Caco-2 (cell line): ENCODE data around the gene MORC2. TPM values are rescaled to one million over a fixed set of nuclear protein-coding genes. Genes with fewer than 3 reads are reported as not detected.

Source experiments
- BruUV-seq: library from RNA; stranded (reverse); fragments of 400-500 nt; replicated peaks from 2 replicates; lab custom pipeline; 2021; lab: Mats Ljungman, UMichigan
- CTCF ChIA-PET: fragments of 300-600 bp; sonication (Branson Sonifier 250); formaldehyde crosslinking; loops from one replicate; lab custom pipeline; 2022; ENCODE audit warnings: antibody characterized with exemption; lab: Charles Lee
- POLR2A ChIA-PET: fragments of 300-600 bp; sonication (Branson Sonifier 250); formaldehyde crosslinking; loops from one replicate; lab custom pipeline; 2022; ENCODE audit warnings: antibody characterized with exemption; lab: Charles Lee
- DNase-seq, 2 experiments: peaks; one replicate each; pipeline versions ENCODE4 v3.0.0 to v3.0.0-alpha.2; 2020 to 2022
- H3K27me3 ChIP-seq: replicated peaks from 2 replicates; pipeline ENCODE4 v1.6.0; 2011; ENCODE audit warnings: low read length; ENCODE audit not compliant: control insufficient read depth, insufficient read depth
- H3K36me3 ChIP-seq: 2 replicates; pipeline ENCODE4 v1.5.1; 2011; ENCODE audit warnings: low read length; ENCODE audit not compliant: control insufficient read depth, insufficient read depth
- H3K4me1 ChIP-seq: fragments of 250-450 bp; sonication (Bioruptor Pico); 2 replicates; pipeline ENCODE4 v1.5.1; 2020; ENCODE audit warnings: mild to moderate bottlenecking
- H3K4me3 ChIP-seq: 2 replicates; pipeline ENCODE4 v1.5.1; 2011; ENCODE audit warnings: low read depth, mild to moderate bottlenecking, control low read depth, low read length
- H3K9me3 ChIP-seq: fragments of 250-450 bp; sonication (Bioruptor Pico); 2 replicates; pipeline ENCODE4 v1.5.1; 2020; ENCODE audit warnings: mild to moderate bottlenecking, moderate library complexity
- H3K27ac Mint-ChIP-seq: one replicate; pipeline ENCODE4 v1.8.0; 2022; ENCODE audit warnings: mixed read lengths; ENCODE audit not compliant: unreplicated experiment
- H3K27me3 Mint-ChIP-seq: one replicate; pipeline ENCODE4 v1.8.0; 2022; ENCODE audit warnings: mixed read lengths; ENCODE audit not compliant: insufficient read depth, unreplicated experiment
- H3K36me3 Mint-ChIP-seq: one replicate; pipeline ENCODE4 v1.8.0; 2022; ENCODE audit warnings: mild to moderate bottlenecking, mixed read lengths; ENCODE audit not compliant: insufficient read depth, unreplicated experiment
- H3K4me1 Mint-ChIP-seq: one replicate; pipeline ENCODE4 v1.8.0; 2022; ENCODE audit warnings: low read depth, mixed read lengths; ENCODE audit not compliant: unreplicated experiment
- H3K4me3 Mint-ChIP-seq: one replicate; pipeline ENCODE4 v1.8.0; 2022; ENCODE audit warnings: mild to moderate bottlenecking, moderate library complexity, mixed read lengths; ENCODE audit not compliant: unreplicated experiment
- H3K9me3 Mint-ChIP-seq: one replicate; pipeline ENCODE4 v1.8.0; 2022; ENCODE audit warnings: mixed read lengths; ENCODE audit not compliant: unreplicated experiment
- intact Hi-C: fragments of 100-400 bp; cut with micrococcal nuclease; formaldehyde crosslinking; loops from one replicate; pipeline ENCODE4 v1.10.0; 2022; ENCODE audit not compliant: unreplicated experiment
- total RNA-seq: library from RNA; stranded (reverse); gene quantifications from 2 replicates; pipeline ENCODE4 v1.2.3, GENCODE V29; 2022
- TF ChIP-seq, protein P1 (sequence below), 2 experiments: fragments of 200-600 bp in 1 of 2; IDR thresholded peaks; 1 replicate in 1 of 2; 2 replicates in 1 of 2; pipeline versions ENCODE4 v1.5.1 to v1.8.0; 2011 to 2022; ENCODE audit warnings: antibody characterized with exemption in 1 of 2, control low read depth in 1 of 2, inconsistent platforms in 1 of 2, low read depth in 1 of 2, low read length in 1 of 2, mild to moderate bottlenecking in 1 of 2, moderate library complexity in 1 of 2; ENCODE audit not compliant: insufficient read depth in 1 of 2, severe bottlenecking in 1 of 2, unreplicated experiment in 1 of 2

MORC2 gene
- total RNA-seq, 1 experiment from 2014 or later, result 49.9 TPM

DNA sequence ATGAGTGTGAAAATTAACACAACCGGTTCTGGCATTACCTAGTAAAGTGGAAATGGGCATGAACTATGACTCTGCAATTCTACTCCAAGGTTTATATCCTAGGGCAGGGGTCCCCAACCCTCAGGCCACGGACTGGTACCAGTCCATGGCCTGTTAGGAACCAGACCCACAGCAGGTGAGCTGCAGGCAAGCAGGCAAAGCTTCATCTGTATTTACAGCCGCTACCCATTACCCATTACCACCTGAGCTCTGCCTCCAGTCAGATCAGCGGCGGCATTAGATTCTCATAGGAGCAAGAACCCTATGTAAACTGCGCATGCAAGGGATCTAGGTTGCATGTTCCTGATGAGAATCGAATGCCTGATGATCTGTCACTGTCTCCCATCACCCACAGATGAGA, 49.8 kb downstream of the MORC2 start:
- Histone ChIP-seq H3K36me3 (no peaks in the 10 kb centered on the region), H3K27me3 (no peaks in the 10 kb centered on the region), H3K9me3 (peaks cover 8% of the 10 kb centered on the region; the same call in 1 of the 2 replicates), H3K4me3 (no peak overlapping the region), H3K4me1 (no peaks in the 10 kb centered on the region)
- peaks cover 5% of the 10 kb centered on the region for H3K4me1 Mint-ChIP-seq
- H3K27me3 Mint-ChIP-seq, result no peaks in the 10 kb centered on the region
- H3K27ac Mint-ChIP-seq, result no peak overlapping the region
- peaks cover 21% of the 10 kb centered on the region for H3K36me3 Mint-ChIP-seq
- ChIA-PET POLR2A (no interaction called here), CTCF (interaction anchor here (1.2 to 1.6 kb wide), 2 partner anchors 155 to 284 kb away, joined by 4 to 6 read pairs; partner anchors contain the start of gene SLC35E4)
- no TSS peak for BruUV-seq
- intact Hi-C loops, result no loop called here
- H3K4me3 Mint-ChIP-seq, result no peak overlapping the region
- DNase-seq, result no peak
- peaks cover 10% of the 10 kb centered on the region for H3K9me3 Mint-ChIP-seq
- TF ChIP-seq, protein P1, sequence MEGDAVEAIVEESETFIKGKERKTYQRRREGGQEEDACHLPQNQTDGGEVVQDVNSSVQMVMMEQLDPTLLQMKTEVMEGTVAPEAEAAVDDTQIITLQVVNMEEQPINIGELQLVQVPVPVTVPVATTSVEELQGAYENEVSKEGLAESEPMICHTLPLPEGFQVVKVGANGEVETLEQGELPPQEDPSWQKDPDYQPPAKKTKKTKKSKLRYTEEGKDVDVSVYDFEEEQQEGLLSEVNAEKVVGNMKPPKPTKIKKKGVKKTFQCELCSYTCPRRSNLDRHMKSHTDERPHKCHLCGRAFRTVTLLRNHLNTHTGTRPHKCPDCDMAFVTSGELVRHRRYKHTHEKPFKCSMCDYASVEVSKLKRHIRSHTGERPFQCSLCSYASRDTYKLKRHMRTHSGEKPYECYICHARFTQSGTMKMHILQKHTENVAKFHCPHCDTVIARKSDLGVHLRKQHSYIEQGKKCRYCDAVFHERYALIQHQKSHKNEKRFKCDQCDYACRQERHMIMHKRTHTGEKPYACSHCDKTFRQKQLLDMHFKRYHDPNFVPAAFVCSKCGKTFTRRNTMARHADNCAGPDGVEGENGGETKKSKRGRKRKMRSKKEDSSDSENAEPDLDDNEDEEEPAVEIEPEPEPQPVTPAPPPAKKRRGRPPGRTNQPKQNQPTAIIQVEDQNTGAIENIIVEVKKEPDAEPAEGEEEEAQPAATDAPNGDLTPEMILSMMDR (IDR thresholded peaks at IDR 0.05; ENCODE audit: insufficient read depth in 1 of 2, low read depth in 1 of 2, low read length in 1 of 2, severe bottlenecking in 1 of 2, unreplicated experiment in 1 of 2), result no peak

DNA sequence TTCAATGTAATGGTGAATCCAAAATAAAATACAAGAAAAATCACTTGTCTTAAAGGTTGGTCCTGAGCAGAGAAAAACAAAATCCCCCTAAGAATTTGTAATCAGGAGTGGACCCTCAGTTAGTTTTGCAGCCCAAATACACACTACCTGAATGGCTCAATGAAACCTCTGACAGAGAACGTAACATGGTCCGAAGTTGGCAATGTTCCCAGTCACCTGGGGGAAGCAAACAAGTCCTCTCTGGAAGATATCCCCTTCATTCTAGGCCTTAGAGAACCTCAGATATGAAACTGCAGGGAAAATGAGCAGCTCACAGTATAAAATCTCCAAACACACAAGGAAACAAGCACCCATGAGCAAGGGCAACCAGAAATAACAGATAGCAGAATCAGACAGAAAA, 58.2 kb downstream of the MORC2 start:
- Histone ChIP-seq H3K27me3 (no peaks in the 10 kb centered on the region), H3K9me3 (no peaks in the 10 kb centered on the region), H3K4me3 (no peak overlapping the region), H3K36me3 (no peaks in the 10 kb centered on the region; the same call in 1 of the 2 replicates), H3K4me1 (no peaks in the 10 kb centered on the region)
- no peak overlapping the region for H3K27ac Mint-ChIP-seq
- DNase-seq, result no peak
- H3K4me3 Mint-ChIP-seq, result no peak overlapping the region
- no peaks in the 10 kb centered on the region for H3K9me3 Mint-ChIP-seq
- TF ChIP-seq, protein P1 (IDR thresholded peaks at IDR 0.05; ENCODE audit: insufficient read depth in 1 of 2, low read depth in 1 of 2, low read length in 1 of 2, severe bottlenecking in 1 of 2, unreplicated experiment in 1 of 2), result no peak
- no peaks in the 10 kb centered on the region for H3K4me1 Mint-ChIP-seq
- H3K27me3 Mint-ChIP-seq, result no peaks in the 10 kb centered on the region
- ChIA-PET CTCF (interaction anchor here (0.6 kb wide), 1 partner anchor 10 kb away, joined by 5 read pairs; no protein-coding TSS in a partner anchor), POLR2A (no interaction called here)
- peaks cover 6% of the 10 kb centered on the region for H3K36me3 Mint-ChIP-seq
- intact Hi-C loops, result no loop called here
- no TSS peak for BruUV-seq

DNA sequence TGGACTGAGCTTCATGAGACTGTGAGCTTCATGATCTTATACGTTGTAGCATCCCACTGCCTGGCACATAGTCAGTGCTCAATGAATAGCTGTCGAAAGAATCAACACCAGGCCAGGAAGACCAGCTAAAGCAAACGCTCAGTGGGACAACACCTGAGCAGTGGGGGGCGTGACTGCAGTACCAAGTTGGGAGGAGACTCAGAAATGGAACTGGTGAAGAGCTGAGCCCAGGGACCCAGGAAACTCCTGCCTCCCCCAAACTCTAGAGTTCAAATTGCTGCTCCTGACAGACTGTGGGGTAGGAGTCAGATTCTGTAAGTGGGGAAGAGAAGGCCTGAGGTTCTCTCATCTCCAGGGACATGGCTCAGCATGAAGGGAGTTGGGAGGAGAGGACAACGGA, 59.3 kb downstream of the MORC2 start:
- CTCF ChIA-PET, result no interaction called here

More for the DNA sequence above, 59.3 kb downstream of the MORC2 start:
- TF ChIP-seq, protein P1 (IDR thresholded peaks at IDR 0.05; ENCODE audit: insufficient read depth in 1 of 2, low read depth in 1 of 2, low read length in 1 of 2, severe bottlenecking in 1 of 2, unreplicated experiment in 1 of 2), result no peak
- H3K9me3 ChIP-seq, result no peaks in the 10 kb centered on the region
- Mint-ChIP-seq H3K27ac (no peak overlapping the region), H3K4me3 (no peak overlapping the region), H3K36me3 (peaks cover 6% of the 10 kb centered on the region), H3K4me1 (no peaks in the 10 kb centered on the region), H3K27me3 (no peaks in the 10 kb centered on the region), H3K9me3 (no peaks in the 10 kb centered on the region)
- no peak overlapping the region for H3K4me3 ChIP-seq
- no peaks in the 10 kb centered on the region; the same call in 1 of the 2 replicates for H3K36me3 ChIP-seq
- no peaks in the 10 kb centered on the region for H3K27me3 ChIP-seq
- H3K4me1 ChIP-seq, result no peaks in the 10 kb centered on the region
- no TSS peak for BruUV-seq
- POLR2A ChIA-PET, result no interaction called here
- no peak for DNase-seq
- intact Hi-C loops, result no loop called here
